KBM-7 (cell line): ENCODE measurements around the gene GNA14.

ENCODE experiments used
- DNase-seq: peaks from one replicate; pipeline ENCODE4 v3.0.0-alpha.2; 2015
- in situ Hi-C: fragments of 300-500 bp; cut with MboI; formaldehyde crosslinking; loops from 2 replicates; pipeline ENCODE4 v1.14.3; 2020; ENCODE audit warnings: low sequenced_read_pairs, low pct_unique_long_range_greater_than_20kb, mixed read lengths

The GNA14 gene

GRCh38 chr9:77464661-77465060 is 183.5 kb downstream of the GNA14 start:
- no peak for DNase-seq
- in situ Hi-C loops = no loop called here

GRCh38 chr9:77463151-77463550 is 185.0 kb downstream of the GNA14 start:
- in situ Hi-C loops = no loop called here

GRCh38 chr9:77462066-77462465 is 186.1 kb downstream of the GNA14 start:
- in situ Hi-C loops = no loop called here
- no peak for DNase-seq

More at GRCh38 chr9:77463151-77463550, 185.0 kb downstream of the GNA14 start:
- no peak for DNase-seq

DNA sequence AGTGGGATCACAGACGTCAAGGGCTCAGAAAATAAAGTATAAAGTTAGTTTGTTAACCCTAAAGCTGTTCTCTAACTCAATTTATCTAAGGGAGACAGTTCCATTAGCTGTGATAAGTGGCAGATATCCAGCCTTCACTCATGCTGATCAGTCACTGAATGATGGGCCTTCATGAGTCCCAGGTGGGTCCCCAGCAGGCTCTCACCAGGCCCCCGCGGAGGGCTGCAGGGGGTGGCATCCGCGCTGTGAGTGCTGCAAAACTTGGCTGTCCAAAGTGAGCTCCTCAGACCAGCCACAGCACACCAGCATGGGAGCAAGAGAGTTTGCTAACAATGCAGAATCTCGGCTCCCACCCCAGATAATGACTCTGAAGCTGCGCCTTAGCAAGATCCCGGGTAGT is 187.2 kb downstream of the GNA14 start:
- DNase-seq = no peak
- in situ Hi-C loops = no loop called here

GRCh38 chr9:77457916-77458592 is 190.1 kb downstream of the GNA14 start:
- DNase-seq = peak; percentile 75
- in situ Hi-C loops = no loop called here

GRCh38 chr9:77456829-77457437 is 191.2 kb downstream of the GNA14 start:
- DNase-seq = peak; percentile 77
- in situ Hi-C loops = no loop called here

- in situ Hi-C loops = no loop called here
- peak; percentile 78 for DNase-seq
These were observed 192.7 kb downstream of the GNA14 start for GRCh38 chr9:77455312-77455927.

- in situ Hi-C loops = no loop called here
- no peak for DNase-seq
These were observed 193.5 kb downstream of the GNA14 start for GRCh38 chr9:77454663-77455062.

DNA sequence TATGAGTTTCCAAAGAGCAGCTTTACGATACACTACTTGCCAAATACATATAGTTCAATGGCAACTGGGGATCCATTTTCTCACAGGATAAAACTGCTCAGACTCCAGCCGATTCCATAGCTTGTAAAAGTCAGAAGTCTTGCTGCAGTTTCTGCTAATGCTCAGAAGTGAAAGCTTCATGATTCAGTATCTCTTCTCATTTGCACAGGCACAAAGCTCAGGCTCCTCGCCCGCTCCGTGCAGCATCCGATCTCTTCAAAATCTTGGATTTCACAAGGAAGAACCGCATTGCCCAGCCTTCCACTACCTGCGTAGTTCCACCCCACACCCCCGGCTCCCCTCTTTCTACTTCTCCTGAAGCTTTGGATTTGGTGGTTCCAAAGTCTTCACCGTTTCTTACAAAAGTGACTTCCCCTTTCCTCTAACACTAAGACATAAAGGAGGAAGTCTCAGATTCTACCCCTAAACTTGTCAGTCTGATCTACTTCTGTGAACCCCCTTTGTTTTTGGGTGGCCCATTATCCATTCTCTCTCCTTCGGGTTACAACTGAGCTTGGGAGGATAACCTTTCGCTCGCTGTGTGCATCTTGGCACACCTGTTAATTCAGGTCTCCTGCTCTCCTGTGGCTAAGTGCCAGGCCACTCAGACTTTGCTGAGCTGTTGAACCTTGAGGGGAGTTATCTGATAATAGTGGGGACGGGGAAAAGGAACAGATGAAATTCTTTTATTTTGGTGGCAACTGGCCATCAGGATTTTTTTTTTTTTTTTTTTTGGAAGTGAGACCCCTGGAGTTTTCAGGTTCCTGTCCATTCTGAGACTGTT is 194.1 kb downstream of the GNA14 start:
- in situ Hi-C loops = no loop called here
- peak; percentile 78 for DNase-seq

- in situ Hi-C loops = no loop called here
- DNase-seq = no peak
These were observed 196.6 kb downstream of the GNA14 start for GRCh38 chr9:77451507-77451906.

DNA sequence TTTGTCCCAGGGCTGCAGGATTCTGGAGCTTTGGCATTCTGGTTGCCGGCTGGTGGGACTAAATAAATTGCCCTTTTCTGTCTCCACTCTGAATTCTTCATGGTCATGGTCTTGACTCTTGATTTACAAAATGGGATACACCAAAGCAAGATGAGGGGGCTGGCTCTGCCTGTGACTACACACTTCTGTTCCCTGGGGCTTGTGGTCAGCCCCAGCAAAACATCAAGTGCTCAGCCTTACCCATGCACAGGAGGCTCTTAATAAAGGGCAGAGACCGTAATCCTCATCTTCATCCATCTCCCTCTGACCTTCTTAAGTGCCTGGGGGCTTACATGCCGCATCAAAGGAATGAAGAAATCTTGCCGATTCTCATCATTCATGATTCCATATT is 198.0 kb downstream of the GNA14 start:
- in situ Hi-C loops = no loop called here
- DNase-seq = no peak

GRCh38 chr9:77449240-77450084 is 198.7 kb downstream of the GNA14 start:
- peak; percentile 14 for DNase-seq
- in situ Hi-C loops = loop anchor here (25.0 kb wide), 1 partner anchor 288 kb away; no protein-coding TSS in a partner anchor

GRCh38 chr9:77447646-77448045 is 200.5 kb downstream of the GNA14 start:
- in situ Hi-C loops = loop anchor here (25.0 kb wide), 1 partner anchor 290 kb away; no protein-coding TSS in a partner anchor
- DNase-seq = no peak

DNA sequence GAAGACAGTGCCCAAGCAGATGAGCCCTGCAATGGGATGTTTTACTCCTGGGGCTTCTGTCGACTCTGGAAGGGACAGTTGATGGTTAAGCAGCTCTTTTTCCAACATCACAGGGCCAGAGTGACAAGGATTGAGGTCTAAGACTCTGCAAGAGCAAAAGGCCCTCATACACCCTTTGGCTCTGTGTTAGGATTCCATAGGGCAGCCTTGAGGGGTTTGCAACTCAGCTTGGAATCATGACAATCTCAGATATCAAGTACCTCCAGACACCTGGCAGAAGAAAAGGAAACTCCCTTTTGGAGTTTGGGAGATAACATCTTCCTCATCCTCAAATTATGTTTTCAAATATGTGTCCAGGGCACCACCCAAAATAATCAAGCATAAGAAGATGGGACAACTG is 205.7 kb downstream of the GNA14 start:
- DNase-seq = no peak
- in situ Hi-C loops = loop anchor here (25.0 kb wide), 1 partner anchor 295 kb away; no protein-coding TSS in a partner anchor

DNA sequence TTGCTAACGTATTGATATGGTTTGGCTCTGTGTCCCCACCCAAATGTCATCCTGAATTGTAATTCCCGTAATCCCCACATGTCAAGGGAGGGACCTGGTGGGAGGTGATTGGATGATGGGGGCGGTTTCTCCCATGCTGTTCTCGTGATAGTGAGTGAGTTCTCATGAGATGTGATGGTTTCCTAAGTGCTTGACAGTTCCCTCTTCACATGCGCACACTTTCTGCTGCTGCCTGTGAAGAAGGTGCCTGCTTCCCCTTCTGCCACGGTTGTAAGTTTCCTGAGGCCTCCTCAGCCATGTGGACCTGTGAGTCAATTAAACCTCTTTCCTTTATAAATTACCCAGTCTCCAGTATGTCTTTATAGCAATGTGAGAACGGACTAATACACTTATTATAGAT is 207.0 kb downstream of the GNA14 start:
- DNase-seq = peak; percentile 40
- in situ Hi-C loops = loop anchor here (25.0 kb wide), 1 partner anchor 296 kb away; no protein-coding TSS in a partner anchor

DNA sequence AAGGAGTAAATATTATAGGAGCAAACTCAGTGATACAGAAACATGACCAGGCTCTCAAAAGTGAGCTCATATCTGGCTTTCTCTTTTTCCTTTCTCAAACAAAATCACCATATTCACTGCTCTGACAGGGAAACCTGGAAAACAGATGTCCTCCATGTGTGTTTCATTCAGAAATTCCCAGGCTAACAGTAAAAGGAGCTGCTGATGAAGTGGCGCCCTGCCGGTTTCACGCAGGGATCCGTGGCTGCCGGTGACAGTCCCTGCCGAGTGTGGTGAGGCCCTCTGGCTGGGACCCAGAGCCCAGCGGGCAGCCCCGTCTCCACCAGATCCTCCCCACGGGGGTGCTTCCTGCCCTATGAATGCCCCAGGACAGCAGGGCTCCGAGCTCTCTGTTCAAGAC is 208.1 kb downstream of the GNA14 start:
- DNase-seq = peak; percentile 9
- in situ Hi-C loops = loop anchor here (25.0 kb wide), 1 partner anchor 297 kb away; no protein-coding TSS in a partner anchor

DNA sequence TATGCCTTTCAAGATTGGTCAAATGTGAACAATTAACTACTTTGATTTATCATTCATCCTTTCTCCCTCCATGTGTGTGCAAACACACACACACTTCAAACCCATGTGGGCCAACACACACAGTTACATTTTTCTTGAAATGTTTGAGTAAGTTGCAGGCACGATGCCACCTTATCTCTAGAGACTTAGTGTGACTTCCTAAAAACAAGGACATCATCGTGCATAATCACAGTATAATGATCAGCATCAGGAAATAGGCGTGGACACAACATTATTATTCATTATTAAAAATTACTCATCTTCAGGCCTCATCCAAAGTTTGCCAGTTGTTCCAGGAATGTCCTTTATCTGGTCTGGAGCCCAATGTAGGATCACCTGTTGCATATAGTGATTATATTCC is 209.5 kb downstream of the GNA14 start:
- in situ Hi-C loops = loop anchor here (25.0 kb wide), 1 partner anchor 299 kb away; no protein-coding TSS in a partner anchor
- no peak for DNase-seq

DNA sequence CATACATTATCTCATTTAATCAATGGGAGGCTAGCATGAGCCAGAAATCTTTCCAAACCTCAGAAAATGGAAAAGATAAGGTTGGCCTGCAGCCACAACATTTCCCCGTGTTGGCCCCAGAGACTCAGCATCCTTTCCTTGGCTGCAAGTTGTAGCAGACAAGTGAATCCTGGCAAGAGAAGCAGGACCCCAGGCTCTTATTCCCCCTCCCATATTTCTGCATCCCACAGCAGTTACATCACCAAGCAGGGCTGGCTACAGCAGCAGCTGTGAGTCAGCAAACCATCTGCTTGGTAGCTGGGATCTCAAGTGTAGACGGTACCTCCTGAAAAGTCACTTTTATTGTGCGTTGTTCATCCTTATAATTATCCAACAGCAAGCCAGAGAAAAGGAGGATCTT is 212.4 kb downstream of the GNA14 start:
- in situ Hi-C loops = loop anchor here (25.0 kb wide), 1 partner anchor 302 kb away; no protein-coding TSS in a partner anchor
- no peak for DNase-seq
